Trophoblast cell (in vitro differentiated cells and primary cell): Measurements from ENCODE around the gene ALPP.
"Not testable (repeated sequence)": the region's sequence is repeated elsewhere in the genome, so short reads cannot be mapped to it uniquely, and the experiment has no call there.

Experiments
- DNase-seq, 2 donors: peaks; one replicate each; pipeline ENCODE4 v3.0.0-alpha.2; 2016
- H2AFZ ChIP-seq: 2 replicates; pipeline ENCODE4 v1.6.1; 2013; ENCODE audit warnings: low read length, moderate library complexity, mild to moderate bottlenecking; ENCODE audit not compliant: insufficient read depth, poor library complexity
- H2AK5ac ChIP-seq: 2 replicates; pipeline ENCODE4 v1.6.1; 2013; ENCODE audit warnings: mild to moderate bottlenecking, low read length
- H2BK120ac ChIP-seq: 2 replicates; pipeline ENCODE4 v1.6.1; 2013; ENCODE audit warnings: low read length, mild to moderate bottlenecking, moderate library complexity; ENCODE audit not compliant: insufficient read depth, poor library complexity
- H2BK12ac ChIP-seq: 2 replicates; pipeline ENCODE4 v1.6.1; 2013; ENCODE audit warnings: mild to moderate bottlenecking, low read length, moderate library complexity
- H2BK5ac ChIP-seq: 2 replicates; pipeline ENCODE4 v1.6.1; 2013; ENCODE audit warnings: low read length, low read depth, moderate library complexity, mild to moderate bottlenecking; ENCODE audit not compliant: poor library complexity
- H3K14ac ChIP-seq: 2 replicates; pipeline ENCODE4 v1.6.1; 2013; ENCODE audit warnings: mild to moderate bottlenecking, low read length
- H3K18ac ChIP-seq: 2 replicates; pipeline ENCODE4 v1.6.1; 2013; ENCODE audit warnings: mild to moderate bottlenecking, low read length
- H3K23ac ChIP-seq: 2 replicates; pipeline ENCODE4 v1.6.1; 2013; ENCODE audit warnings: low read length
- H3K27ac ChIP-seq: 2 replicates; pipeline ENCODE4 v1.5.1; 2013; ENCODE audit warnings: low read depth, mild to moderate bottlenecking, inconsistent platforms, low read length, moderate library complexity
- H3K27me3 ChIP-seq: 2 replicates; pipeline ENCODE4 v1.6.1; 2013; ENCODE audit warnings: inconsistent platforms, mild to moderate bottlenecking, low read length, moderate library complexity; ENCODE audit not compliant: insufficient read depth
- H3K36me3 ChIP-seq, 2 experiments: 1 replicate in 1 of 2; 2 replicates in 1 of 2; pipeline ENCODE4 v1.6.1; 2013; ENCODE audit warnings: low read length in 2 of 2, mild to moderate bottlenecking in 2 of 2, moderate library complexity in 1 of 2; ENCODE audit not compliant: insufficient read depth in 2 of 2, control insufficient read depth in 1 of 2
- H3K4ac ChIP-seq: 2 replicates; pipeline ENCODE4 v1.6.1; 2013; ENCODE audit warnings: low read depth, mild to moderate bottlenecking, low read length, moderate library complexity
- H3K4me1 ChIP-seq, 2 experiments: 1 replicate in 1 of 2; 2 replicates in 1 of 2; pipeline ENCODE4 v1.6.1; 2013; ENCODE audit warnings: low read length in 2 of 2, mild to moderate bottlenecking in 2 of 2, moderate library complexity in 1 of 2; ENCODE audit not compliant: insufficient read depth in 2 of 2, control insufficient read depth in 1 of 2
- H3K4me2 ChIP-seq: 2 replicates; pipeline ENCODE4 v1.6.1; 2013; ENCODE audit warnings: inconsistent platforms, mild to moderate bottlenecking, low read length, moderate library complexity
- H3K4me3 ChIP-seq: 2 replicates; pipeline ENCODE4 v1.5.1; 2013; ENCODE audit warnings: mild to moderate bottlenecking, low read depth, low read length, inconsistent platforms
- H3K79me1 ChIP-seq: one replicate; pipeline ENCODE4 v1.6.1; 2013; ENCODE audit warnings: low read length
- H3K79me2 ChIP-seq: 2 replicates; pipeline ENCODE4 v1.6.1; 2013; ENCODE audit warnings: low read length, mild to moderate bottlenecking; ENCODE audit not compliant: control insufficient read depth, insufficient read depth, poor library complexity
- H3K9ac ChIP-seq: 2 replicates; pipeline ENCODE4 v1.6.1; 2013; ENCODE audit warnings: mild to moderate bottlenecking, low read length
- H3K9me3 ChIP-seq: 2 replicates; pipeline ENCODE4 v1.6.1; 2013; ENCODE audit warnings: low read depth, mild to moderate bottlenecking, control low read depth, inconsistent platforms, low read length; ENCODE audit not compliant: insufficient read depth
- H4K12ac ChIP-seq: 2 replicates; pipeline ENCODE4 v1.6.1; 2013; ENCODE audit warnings: low read depth, mild to moderate bottlenecking, low read length, moderate library complexity
- H4K8ac ChIP-seq: 2 replicates; pipeline ENCODE4 v1.6.1; 2013; ENCODE audit warnings: low read depth, mild to moderate bottlenecking, low read length, moderate library complexity
- H4K91ac ChIP-seq: one replicate; pipeline ENCODE4 v1.6.1; 2013; ENCODE audit warnings: low read depth, mild to moderate bottlenecking, low read length, moderate library complexity
- WGBS: extraction: QIAGEN DNeasy Blood & Tissue Kit; methylation state at CpG from one replicate; pipeline ENCODE4 v1.1.7; 2013; ENCODE audit warnings: missing lambda C conversion rate; ENCODE audit not compliant: insufficient read length, insufficient coverage; ENCODE audit errors: extremely low coverage; 5-methylcytosine and 5-hydroxymethylcytosine counted together

ALPP gene

DNA sequence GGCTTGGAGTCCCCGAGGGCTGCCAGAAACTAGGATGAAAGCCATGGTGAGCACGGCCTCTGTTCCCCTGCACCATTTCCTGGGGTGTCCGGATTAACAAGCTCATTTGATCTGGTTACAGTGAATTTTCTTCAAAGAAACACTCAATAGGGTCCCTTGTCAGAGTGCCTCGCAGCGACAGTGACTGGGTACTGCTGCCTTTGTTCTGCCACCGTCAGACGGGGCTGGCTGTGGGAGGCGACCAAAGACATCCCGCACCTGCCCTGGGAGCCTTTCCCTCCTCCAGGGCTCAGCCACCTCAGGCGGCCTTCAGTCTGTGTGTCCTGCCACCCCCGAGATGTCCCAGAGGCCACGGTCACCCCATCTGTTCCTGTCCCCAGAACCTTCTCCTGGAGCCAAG is 8.5 kb upstream of the ALPP start:
- H4K8ac ChIP-seq, H3K18ac ChIP-seq, H3K9me3 ChIP-seq, H2AFZ ChIP-seq, H3K4ac ChIP-seq, H2AK5ac ChIP-seq, H3K79me1 ChIP-seq, DNase-seq, H3K36me3 ChIP-seq, H2BK120ac ChIP-seq, H3K14ac ChIP-seq, H3K23ac ChIP-seq, H3K4me2 ChIP-seq, H4K91ac ChIP-seq, H3K9ac ChIP-seq, H3K27ac ChIP-seq, H2BK5ac ChIP-seq, H3K79me2 ChIP-seq, H4K12ac ChIP-seq, H2BK12ac ChIP-seq, H3K27me3 ChIP-seq, H3K4me3 ChIP-seq: not testable (repeated sequence)
- H3K4me1 ChIP-seq: peaks cover 8 to 11% of the 10 kb centered on the region in 2 experiments
- no CpG with 5 or more reads among the region's 12 CpGs for WGBS

DNA sequence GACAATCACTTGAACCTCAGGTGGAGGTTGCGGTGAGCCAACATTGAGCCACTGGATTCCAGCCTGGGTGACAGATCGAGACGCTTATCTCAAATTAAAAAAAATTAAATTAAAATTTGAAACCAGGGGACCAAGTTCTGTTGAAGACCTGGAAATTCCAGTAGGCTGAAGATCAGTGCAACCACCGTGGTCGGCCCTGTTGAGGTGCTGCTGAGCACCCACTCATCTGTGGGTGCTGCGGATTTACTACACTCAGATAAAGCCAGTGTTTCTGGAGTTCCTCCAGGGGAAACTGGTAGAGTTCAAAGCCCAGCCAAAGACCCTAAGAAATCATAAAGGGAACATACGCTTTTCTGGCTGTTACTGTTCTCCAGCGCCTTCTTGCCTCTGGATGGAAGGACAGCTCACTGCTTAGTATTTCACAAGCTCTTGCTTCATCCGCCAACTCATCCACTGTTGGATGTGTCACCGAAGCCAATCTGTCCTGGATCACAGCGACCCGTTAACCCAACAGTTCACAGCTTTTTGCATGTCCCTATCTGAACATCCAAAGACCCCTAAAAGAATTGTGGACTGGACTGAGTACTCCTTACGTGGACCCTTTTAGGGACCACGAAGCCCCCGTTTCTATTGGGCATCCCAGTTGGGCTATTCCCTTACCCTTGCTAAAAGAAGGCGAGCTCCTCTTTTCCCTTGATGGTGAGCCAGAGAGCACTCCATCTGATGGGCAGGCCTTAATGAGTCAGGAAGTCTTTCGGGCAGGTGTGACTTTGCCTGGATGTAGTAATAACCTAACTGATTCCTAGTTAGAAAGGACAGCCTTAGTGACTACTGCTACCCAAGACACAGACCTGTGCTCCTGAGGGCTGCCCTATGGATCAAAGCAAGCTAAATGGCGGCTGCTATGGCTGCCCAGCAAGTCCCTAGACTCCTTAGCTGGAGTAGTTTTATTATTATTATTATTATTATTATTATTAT is 6.0 kb upstream of the ALPP start:
- Histone ChIP-seq H3K14ac (no peak overlapping the region), H3K4me2 (no peak overlapping the region), H3K27me3 (no peaks in the 10 kb centered on the region), H3K79me2 (no peaks in the 10 kb centered on the region), H3K36me3 (peaks cover 0 to 2% of the 10 kb centered on the region in 2 experiments), H3K27ac (no peak overlapping the region), H3K23ac (no peak overlapping the region), H2BK12ac (no peak overlapping the region), H4K8ac (no peak overlapping the region), H2BK120ac (no peak overlapping the region), H3K9me3 (no peaks in the 10 kb centered on the region), H3K4ac (no peak overlapping the region), H4K12ac (no peak overlapping the region), H3K79me1 (peaks cover 3% of the 10 kb centered on the region), H2BK5ac (no peak overlapping the region), H2AK5ac (no peak overlapping the region), H3K4me1 (peaks cover 12 to 16% of the 10 kb centered on the region in 2 experiments), H3K9ac (no peak overlapping the region), H2AFZ (no peak overlapping the region), H3K4me3 (no peak overlapping the region), H3K18ac (no peak overlapping the region), H4K91ac (no peak overlapping the region)
- DNase-seq: peak; percentile 72 to 85
- WGBS: no CpG with 5 or more reads among the region's 18 CpGs

DNA sequence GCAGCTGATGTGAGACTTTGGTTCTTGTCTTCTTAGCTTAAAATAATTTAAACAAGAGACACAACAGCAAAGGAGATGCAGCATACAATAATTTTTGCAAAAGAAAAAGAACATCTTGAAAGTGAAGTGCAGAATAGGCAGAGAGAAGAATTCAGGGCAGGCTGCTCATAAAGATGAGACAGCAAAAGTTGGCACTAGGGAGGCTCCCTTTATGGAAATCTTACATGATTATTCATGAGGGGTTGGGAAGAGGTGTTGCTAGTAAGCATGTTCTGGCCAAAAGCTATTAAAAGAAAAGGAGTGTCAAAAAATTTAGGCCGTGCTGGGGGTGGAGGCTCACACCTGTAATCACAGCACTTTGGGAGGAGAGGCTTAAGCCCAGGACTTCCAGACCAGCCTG is 4.2 kb upstream of the ALPP start:
- H3K4me3 ChIP-seq: no peak overlapping the region
- no peak overlapping the region for H3K9ac ChIP-seq
- no peaks in the 10 kb centered on the region for H3K9me3 ChIP-seq
- no peak overlapping the region for H2BK12ac ChIP-seq
- H3K27ac ChIP-seq: no peak overlapping the region
- H4K8ac ChIP-seq: no peak overlapping the region
- H3K4ac ChIP-seq: no peak overlapping the region
- no peak overlapping the region for H4K12ac ChIP-seq
- no peak overlapping the region for H2BK120ac ChIP-seq
- no peak overlapping the region for H3K4me2 ChIP-seq
- peaks cover 8% of the 10 kb centered on the region for H3K79me1 ChIP-seq
- H3K79me2 ChIP-seq: no peaks in the 10 kb centered on the region
- no peak overlapping the region for H2AFZ ChIP-seq
- DNase-seq: no peak
- H3K14ac ChIP-seq: no peak overlapping the region
- H3K27me3 ChIP-seq: no peaks in the 10 kb centered on the region
- peaks cover 0 to 2% of the 10 kb centered on the region in 2 experiments for H3K36me3 ChIP-seq
- H2BK5ac ChIP-seq: no peak overlapping the region
- no CpG with 5 or more reads among the region's 1 CpG for WGBS
- peaks cover 19% of the 10 kb centered on the region in 2 experiments for H3K4me1 ChIP-seq
- H4K91ac ChIP-seq: no peak overlapping the region
- H3K23ac ChIP-seq: no peak overlapping the region
- no peak overlapping the region for H2AK5ac ChIP-seq
- no peak overlapping the region for H3K18ac ChIP-seq

DNA sequence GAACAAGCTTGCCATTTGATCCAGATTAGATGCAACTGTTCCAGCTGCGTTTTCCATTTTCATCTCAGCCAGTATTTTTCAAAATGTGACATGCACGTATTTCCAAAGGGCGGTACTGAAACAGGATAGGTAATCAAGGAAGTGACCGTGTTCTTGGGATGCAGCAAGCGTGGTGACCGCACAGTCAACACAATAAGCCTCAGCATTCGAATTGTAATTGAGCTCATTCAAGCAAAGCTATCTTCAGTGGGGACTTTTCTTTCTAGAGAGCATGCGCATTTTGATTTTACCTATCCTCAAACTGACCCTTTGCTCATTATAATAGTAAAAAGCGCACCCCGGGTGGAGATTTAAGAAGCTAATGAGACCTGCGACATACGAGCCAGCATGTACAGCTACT is 3.4 kb upstream of the ALPP start:
- Histone ChIP-seq H2AFZ (no peak overlapping the region), H3K9ac (no peak overlapping the region), H4K12ac (no peak overlapping the region), H3K4ac (no peak overlapping the region), H3K79me2 (no peaks in the 10 kb centered on the region), H2BK5ac (no peak overlapping the region), H2BK12ac (no peak overlapping the region), H2BK120ac (no peak overlapping the region), H3K27me3 (no peaks in the 10 kb centered on the region), H3K23ac (no peak overlapping the region), H3K9me3 (no peaks in the 10 kb centered on the region), H2AK5ac (no peak overlapping the region), H3K79me1 (peaks cover 8% of the 10 kb centered on the region), H3K36me3 (peaks cover 0 to 2% of the 10 kb centered on the region in 2 experiments), H3K27ac (no peak overlapping the region), H3K4me2 (no peak overlapping the region), H4K91ac (no peak overlapping the region), H4K8ac (no peak overlapping the region), H3K4me1 (peaks cover 19% of the 10 kb centered on the region in 2 experiments), H3K18ac (no peak overlapping the region), H3K14ac (no peak overlapping the region), H3K4me3 (no peak overlapping the region)
- no CpG with 5 or more reads among the region's 12 CpGs for WGBS
- DNase-seq: no peak
